Activated T-cell treated with anti-CD3 and anti-CD28 coated beads for 1 hour (primary cell): Measurements from ENCODE around the gene ZBTB47.

Experiments
- DNase-seq: peaks from one replicate; pipeline ENCODE4 v3.0.0-alpha.2; 2020; ENCODE audit warnings: low read depth

Gene ZBTB47

DNA sequence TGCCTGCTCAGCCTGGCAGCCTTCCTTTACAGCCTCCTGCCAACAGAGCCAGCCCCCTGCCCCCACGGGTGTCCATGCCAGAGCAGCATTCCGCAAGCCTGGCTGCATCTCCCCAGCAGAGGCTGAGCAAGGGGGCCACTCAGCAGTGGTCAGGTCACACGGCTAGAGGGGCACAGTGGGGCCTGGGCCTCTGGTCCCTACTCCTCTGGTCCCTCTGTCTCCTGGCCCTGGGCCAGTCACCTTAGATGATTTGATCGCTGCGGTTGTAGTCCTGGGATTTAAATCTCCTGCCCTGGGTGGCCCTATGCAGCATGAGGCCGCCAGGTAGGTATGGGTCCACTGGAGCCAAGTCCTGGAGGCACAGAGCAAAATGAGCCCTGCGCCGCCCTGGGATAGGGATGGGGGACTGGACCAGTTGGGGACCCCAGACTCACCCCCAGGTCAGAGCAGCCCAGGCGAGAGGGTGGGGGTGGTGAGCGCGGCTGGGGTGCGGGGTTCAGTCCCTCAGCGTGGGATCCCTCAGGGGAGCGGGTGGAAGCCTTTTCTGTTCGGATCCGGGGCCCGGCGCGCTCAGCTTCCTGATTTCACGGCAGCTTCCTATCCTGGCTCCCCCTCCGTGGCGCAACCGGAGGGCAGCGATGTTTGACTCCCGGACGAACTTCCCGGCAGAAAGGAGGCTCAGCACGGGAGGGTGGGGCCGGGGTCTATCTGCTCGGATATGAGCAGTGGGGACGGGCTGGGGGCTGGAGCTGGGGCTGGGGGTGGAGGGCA, at the start of gene ZBTB47:
ZBTB47 (plus strand) TSS at position 138 of the 771 bp plus-strand sequence. CDS start 4,659 bp downstream, outside the sequence.
- DNase-seq, result no peak

DNA sequence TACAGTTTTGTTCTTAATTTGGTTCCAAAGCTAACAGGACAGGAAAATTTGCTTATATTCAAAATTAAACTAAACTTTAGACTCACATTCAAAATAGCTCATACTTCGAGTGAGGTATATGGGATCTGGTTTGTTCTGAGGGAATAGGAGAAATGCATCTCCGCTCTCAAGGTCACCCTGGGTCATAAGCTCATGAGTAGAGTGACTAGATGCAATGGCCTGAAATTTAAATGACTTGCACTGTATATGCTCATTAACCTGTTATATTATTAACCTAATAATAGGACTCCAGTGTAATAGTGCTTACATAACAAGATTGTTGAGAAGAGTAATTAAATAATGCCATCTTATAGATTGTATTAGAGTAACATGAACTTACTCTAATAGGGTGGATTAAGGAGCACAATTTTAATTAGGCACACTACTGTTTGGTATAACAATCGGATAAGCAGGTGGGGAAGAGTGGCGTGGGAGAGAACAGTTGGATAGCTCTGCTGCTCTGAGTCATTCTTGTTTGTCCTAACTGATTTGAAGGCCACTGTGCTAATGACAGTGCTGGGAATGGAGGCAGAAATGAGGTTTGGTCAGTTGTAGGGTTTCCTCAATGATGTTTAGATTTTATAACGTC, 47.8 kb upstream of the ZBTB47 start:
- no peak for DNase-seq

DNA sequence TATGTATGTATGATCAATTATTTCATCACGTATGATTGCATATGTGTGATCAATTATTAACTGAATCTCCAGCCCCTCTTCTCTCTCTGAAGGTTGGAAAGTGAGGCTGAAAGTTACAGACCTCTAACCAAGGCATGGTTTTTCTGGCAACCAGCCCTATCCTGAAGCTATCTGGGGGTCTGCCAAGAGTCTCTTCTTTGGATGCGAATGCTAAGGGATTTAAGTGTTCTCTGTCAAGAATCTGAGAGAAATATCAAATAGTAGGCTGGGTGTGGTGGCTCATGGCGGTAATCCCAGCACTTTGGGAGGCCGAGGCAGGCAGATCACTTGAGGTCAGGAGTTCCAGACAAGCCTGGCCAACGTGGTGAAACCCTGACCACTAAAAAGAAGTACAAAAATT, 44.9 kb upstream of the ZBTB47 start:
- DNase-seq, result no peak

DNA sequence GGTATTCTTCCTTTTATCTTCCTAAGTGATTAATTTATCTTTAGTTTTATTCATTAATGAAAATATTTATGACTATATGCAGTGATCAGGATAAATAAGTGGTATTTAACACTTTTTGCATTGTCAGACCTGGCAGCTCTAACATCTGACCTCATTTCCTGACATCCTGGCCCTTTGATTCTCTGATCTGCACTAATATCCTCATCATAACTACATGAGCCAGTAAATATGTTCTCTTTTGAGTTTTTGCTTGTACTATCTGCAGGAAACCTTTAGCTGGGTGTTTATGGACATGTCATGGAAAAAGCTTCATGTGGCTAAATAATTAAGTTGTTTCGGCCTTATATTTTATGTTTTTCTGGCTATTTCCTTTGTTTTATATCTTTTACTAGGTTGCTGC, 42.5 kb upstream of the ZBTB47 start:
- no peak for DNase-seq

DNA sequence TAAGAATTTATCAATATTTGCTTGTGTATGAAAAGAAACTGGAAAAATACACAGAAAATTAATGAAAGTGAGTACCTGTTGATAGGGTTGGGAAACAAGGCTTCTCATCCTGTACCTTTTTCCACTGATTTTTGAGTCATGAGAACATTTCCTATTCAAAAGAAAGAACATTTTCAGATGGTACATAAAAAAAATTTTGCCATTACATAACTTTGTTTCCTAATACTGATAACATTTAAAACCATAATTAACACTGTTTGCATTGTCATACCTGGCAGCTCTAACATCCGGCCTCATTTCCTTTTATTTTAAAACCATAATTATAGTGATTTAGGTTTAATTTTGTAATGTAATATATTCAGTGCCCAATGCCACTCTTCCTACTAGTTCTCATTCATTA, 41.3 kb upstream of the ZBTB47 start:
- no peak for DNase-seq

DNA sequence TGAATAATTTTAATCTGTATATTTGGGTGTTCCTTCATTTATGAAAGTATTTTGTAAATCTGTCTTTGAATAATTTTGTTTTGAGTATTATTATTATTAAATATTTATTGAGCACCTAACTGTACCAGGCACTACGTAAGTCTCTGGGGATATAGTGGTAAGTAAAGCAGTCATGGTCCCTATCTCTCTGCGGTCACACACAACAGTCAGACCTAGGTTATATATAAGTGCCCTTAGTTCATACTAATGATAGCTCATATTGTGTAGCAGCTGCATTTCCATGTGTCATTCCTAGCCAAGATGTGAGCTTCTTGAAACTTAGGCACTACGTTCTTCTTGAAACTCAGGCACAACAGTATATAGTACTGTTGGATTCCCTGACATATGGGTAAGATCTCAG, 40.6 kb upstream of the ZBTB47 start:
- DNase-seq, result no peak

DNA sequence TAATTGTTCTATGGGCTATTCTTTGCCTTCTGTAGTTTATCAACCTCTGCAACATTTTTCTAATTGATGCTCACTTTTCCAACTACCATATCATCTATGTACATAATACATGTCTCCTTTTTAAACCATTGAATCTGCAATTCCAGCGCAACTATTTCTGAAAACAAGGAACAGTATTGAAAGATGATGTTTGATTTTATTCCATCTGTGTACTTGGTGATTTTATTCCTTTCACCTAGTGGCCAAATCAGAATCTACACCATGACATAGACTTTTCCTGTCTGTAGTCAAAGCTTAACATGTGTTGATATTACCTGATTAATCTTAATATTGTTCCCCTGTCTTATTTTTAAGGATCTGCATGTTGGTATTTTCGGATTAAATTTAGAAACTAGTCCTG, 40.0 kb upstream of the ZBTB47 start:
- DNase-seq, result no peak

DNA sequence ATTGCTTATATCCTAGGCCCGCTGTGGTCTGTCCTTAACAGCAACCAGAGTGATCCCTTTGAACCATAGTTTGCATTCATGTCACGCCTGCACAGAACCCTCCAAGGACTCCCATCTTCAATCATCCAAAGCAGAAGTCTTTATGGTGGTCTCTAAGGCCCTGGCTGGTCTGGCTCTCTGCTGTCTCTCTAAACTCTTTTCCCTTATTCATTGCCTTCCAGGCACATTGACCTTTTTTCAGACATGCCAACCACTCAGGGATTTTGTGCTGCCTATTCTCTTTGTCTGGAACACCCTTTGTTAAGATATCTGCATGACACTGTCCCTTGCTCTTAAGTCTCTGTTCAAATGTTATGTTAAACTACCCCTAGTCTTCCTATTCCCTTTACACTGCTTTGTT, 21.9 kb upstream of the ZBTB47 start:
- DNase-seq, result no peak

DNA sequence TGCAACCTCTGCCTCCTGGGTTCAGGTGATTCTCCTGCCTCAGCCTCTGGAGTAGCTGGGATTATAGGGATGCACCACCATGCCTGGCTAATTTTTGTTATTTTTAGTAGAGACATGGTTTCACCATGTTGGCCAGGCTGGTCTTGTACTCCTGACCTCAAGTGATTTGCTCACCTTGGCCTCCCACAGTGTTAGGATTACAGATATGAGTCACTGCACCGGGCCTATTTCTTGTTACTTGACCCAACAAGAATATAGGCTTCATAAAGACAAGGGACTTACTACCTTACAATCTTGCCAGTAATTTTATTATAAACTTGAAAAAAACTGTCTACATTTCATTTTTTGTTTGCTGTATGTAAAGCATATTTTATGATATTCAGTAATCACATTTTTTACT, 21.4 kb upstream of the ZBTB47 start:
- no peak for DNase-seq

DNA sequence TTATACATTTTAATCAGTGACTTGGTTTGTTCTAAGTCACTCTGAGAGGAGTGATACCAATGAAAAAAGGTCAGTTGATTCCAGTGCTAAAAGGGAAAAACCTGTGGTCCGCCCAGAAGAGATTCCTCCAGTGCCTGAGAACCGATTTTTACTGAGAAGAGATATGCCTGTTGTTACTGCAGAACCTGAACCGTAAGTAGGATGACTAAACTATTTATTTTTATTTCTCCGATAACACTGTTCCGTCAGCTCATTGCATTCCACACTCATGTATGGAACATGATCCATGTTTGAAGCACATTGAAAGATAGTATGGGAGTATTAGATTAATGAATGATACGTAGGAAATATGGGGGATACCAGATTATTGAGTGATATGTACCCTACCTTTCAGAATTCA, 20.0 kb upstream of the ZBTB47 start:
- no peak for DNase-seq

DNA sequence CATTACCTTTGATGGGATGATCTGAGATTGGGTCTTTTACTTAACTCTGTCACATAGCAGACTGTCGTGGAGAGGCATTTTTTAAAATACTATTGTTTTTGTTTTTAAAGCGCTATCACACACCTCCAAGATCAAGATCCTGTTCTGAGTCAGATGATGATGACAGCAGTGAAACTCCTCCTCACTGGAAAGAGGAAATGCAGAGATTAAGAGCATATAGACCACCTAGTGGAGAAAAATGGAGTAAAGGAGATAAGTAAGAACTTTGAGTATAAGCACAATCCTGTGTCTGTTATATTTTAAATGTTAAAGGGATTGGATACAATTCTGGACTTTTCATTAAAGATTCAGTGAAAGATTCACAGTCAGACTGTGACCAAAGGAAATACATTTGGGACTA, 18.4 kb upstream of the ZBTB47 start:
- DNase-seq, result no peak

DNA sequence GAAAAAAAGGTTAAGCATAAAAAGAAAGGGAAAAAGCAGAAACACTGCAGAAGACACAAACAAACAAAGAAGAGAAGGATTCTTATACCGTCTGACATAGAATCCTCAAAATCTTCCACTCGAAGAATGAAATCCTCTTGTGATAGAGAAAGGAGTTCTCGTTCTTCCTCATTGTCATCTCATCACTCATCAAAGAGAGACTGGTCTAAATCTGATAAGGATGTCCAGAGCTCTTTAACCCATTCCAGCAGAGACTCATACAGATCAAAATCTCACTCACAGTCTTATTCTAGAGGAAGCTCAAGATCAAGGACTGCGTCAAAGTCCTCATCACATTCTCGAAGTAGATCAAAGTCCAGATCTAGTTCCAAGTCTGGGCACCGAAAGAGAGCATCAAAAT, 16.5 kb upstream of the ZBTB47 start:
- DNase-seq, result no peak

DNA sequence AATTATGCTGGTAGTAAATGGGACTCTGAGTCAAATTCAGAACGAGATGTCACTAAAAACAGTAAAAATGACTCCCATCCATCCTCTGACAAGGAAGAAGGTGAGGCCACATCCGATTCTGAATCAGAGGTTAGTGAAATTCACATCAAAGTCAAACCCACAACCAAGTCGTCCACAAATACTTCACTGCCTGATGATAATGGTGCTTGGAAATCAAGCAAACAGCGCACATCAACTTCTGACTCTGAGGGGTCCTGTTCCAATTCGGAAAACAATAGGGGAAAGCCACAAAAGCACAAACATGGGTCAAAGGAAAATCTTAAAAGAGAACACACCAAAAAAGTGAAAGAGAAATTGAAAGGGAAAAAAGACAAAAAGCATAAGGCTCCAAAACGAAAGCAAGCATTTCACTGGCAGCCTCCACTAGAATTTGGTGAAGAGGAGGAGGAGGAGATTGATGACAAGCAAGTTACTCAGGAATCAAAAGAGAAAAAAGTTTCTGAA, 15.1 kb upstream of the ZBTB47 start:
- DNase-seq, result no peak

DNA sequence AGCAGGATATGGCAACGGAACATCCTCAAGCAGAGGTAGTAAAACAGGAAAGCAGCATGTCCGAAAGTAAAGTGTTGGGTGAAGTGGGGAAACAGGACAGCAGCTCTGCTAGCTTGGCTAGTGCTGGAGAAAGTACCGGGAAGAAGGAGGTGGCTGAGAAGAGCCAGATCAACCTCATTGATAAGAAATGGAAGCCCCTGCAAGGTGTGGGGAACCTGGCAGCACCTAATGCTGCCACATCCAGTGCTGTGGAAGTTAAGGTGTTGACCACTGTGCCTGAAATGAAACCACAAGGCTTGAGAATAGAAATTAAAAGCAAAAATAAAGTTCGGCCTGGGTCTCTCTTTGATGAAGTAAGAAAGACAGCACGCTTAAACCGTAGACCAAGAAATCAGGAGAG, 14.3 kb upstream of the ZBTB47 start:
- DNase-seq, result no peak

DNA sequence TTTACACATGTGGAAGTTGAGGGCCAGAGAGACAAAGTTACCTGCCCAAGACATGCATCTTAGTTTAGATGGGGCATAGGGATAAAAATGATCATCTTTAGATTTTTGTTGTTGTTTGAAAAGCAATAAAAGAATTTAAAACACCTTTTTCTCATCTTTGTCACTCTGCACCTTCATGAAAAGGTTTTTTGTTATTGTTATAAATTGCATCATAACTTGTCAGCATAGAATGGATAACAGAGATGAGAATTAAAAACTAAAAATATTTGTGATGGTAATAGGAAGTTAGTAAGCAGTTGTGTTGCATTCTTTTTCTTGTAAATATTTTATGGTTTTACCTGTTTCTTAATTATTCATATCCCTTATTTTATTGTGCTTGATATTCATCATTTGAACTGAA, 13.4 kb upstream of the ZBTB47 start:
- DNase-seq, result no peak

DNA sequence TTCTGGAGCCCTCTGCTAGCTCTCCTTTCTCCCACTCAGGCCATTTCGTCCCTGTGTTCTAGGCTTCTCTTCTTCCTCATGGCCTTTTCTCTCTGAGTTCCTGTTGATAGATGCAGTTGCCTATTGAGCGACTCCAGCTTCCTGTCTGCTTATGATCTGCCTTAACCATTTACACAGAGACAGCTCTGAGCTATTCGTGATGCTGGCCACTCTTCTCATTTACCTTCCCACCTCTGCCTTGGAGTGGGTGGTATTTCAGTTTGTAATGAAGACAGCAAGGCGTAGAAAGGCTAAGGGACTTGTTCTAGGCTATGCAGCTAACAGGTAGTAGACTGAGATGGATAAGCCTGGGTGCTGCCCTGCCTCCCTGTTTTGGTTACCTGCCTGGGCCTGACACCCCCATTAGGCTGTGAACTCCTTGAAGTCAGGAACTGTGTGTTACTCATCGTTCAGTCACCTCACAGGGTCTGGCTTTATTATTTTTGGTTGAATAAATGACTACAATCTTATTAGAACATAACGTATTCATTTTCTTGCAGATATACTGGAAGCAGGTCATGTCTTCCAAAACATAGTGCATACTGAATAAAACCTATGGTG, 12.6 kb upstream of the ZBTB47 start:
- DNase-seq, result no peak

DNA sequence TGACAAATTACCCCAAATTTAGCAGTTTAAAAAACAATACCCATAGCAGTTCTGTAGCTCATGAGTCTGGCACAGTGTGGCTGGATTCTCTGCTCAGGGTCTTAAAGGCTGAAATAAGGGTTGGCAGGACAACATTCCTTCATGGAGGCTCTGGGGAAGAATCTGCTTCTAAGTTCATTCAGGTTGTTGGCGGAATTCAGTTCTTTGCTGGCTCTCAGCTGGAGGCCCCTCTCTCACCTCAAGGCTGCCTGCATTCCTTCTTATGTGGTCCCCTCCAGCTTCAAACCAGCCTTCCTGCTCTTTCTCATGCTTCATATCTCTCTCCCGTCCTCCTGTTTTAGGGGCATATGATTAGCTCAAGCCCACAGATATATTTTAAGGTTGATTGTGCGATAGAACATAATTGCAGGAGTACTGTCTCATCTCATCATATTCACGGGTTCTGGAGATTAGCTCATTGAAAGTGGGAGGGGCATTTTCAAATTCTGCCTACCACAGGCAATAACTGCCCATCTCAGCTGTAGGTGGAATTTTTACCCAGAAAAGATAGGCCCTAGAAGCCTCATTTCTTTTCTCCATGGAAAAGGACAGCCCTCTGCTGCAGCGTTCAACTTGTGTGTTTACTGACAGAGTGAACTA, 5.6 kb upstream of the ZBTB47 start:
- DNase-seq, result no peak

DNA sequence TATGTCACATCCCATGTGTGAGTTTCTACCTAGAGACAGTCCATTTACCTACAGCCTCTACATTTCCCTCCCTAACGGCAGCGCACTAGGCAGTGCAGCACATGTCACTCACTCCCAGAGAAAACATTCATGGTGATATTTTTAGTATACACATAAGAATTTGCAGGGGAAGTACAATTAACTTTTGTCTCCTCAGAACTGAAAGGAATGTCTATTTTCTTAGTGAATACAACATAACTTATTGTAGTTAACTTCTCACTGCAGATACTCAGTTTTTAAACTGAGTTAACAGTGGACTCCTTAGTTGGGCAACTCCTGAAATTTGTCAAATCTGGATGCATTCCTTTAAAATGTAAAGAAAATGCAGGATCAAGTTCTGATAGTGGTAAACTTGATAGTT, 4.5 kb upstream of the ZBTB47 start:
- DNase-seq, result no peak

DNA sequence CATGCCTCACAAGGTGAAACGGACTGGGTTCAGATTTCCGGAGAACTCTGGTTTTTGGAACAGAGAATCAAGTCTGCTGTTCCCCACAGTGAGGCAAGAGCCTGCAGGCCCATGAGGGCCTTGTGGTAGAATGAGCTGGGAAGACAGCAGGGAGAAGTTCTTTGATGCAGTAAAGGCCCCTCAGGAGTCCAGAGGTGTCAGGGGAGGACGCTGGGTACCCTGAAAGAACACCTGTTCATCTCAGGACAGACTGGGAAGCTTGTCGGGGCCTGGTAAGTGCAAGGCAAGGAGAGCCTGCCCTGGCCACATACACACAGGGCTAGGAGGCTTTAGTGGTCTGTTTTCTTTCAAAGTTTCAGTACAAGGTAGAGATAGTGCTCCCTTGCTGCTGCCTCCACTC, 3.7 kb upstream of the ZBTB47 start:
- DNase-seq, result no peak

DNA sequence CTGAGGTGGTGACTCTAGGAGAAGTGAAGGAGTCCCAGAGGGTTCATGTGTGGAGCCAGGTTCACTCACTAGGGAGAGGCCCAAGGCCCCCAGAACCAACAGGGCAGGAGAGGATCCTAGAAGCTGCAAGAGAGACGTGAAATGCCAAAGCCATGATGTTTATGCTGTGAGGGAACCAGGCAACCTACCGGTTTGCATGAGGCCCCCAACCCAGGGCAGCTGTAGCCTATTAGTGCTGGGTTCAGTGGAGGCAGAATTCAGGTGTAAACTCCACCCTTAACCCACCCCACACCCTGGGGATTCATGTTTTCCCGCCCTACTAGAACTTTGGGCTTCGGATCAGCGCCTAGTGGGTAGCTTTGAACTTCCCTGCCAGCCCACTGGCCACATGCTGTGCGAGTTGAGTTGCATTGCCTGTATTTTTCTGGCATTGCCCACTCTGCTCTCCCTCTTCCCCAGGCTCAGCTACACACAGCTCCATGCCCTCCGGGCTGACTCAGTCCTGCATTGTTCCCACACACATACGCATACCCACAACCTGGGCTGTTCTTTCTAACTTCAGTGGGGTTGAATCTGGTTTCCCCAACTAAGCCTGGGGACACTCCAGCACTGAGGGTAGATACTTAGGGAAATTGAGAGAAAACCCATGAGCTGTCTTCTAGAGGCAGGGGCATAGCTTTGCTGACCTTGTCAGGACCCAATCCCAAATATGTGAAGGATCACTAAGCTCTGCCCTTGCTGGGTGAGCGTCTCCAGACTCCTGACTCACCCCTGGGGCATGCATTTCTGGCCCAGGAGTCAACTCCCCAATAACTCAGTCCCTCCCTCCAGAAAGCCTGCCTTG, 2.0 kb upstream of the ZBTB47 start:
- no peak for DNase-seq

DNA sequence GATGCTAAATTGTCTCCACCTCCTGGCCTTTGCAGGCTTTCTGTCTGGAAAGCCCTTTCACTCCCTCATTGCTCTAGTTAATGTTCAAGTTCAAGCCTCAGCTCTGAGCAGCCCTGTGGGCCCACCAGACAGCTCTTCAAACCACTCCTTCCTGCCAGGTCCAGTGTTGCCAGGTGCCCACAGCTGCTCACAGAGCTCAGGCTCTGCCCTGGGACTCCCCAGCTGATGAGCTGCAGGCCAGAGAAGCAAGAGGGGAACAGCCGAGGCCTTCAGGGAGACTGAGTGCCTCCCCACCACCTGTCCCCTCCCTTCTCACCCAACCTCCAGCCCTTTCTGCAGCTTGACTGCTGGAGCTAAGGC, 1.3 kb upstream of the ZBTB47 start:
- no peak for DNase-seq
